Measurements from ENCODE around the gene TNS2.
A peak's percentile ranks its signal among the peaks of the same experiment; 100 is the strongest.

TNS2 gene

GRCh38 chr12:53054112-53054878 lies 4.4 kb downstream of the TNS2 start:
- ChIA-PET POLR2A (interaction anchor here (0.6 to 4.1 kb wide), 5 partner anchors 9 to 48 kb away, joined by 3 to 19 read pairs (median 5); partner anchors contain the start of genes EIF4B and SPRYD3), CTCF (interaction anchor here (0.9 to 6.9 kb wide), 12 partner anchors 7 to 170 kb away, joined by 3 to 143 read pairs (median 6); partner anchors contain the start of gene IGFBP6)
- TF ChIP-seq CTCF (IDR thresholded peaks at IDR 0.05; ENCODE audit: insufficient read depth, low read length, missing control alignments): no peak
- H3K4me3 ChIP-seq (ENCODE audit: low read depth, low read length): peak overlapping the region; percentile 49
- no peak for DNase-seq (ENCODE audit: low read depth, low spot score)

GRCh38 chr12:53055471-53056266 lies 5.8 kb downstream of the TNS2 start:
- no peak overlapping the region for H3K4me3 ChIP-seq (ENCODE audit: low read depth, low read length)
- no peak for DNase-seq (ENCODE audit: low read depth, low spot score)
- no peak for TF ChIP-seq CTCF (IDR thresholded peaks at IDR 0.05; ENCODE audit: insufficient read depth, low read length, missing control alignments)
- ChIA-PET CTCF (interaction anchor here (3.2 to 6.9 kb wide), 3 partner anchors 10 to 103 kb away, joined by 14 to 143 read pairs (median 24); partner anchors contain the start of gene IGFBP6), POLR2A (interaction anchor here (0.6 to 4.1 kb wide), 4 partner anchors 10 to 1180 kb away, joined by 3 to 19 read pairs (median 5); partner anchors contain the start of gene SPRYD3)

GRCh38 chr12:53056296-53056695 lies 6.4 kb downstream of the TNS2 start:
- DNase-seq (ENCODE audit: low read depth, low spot score): no peak
- POLR2A ChIA-PET: interaction anchor here (0.8 to 4.1 kb wide), 4 partner anchors 8 to 23 kb away, joined by 4 to 19 read pairs (median 6); partner anchors contain the start of gene SPRYD3
- CTCF ChIA-PET: interaction anchor here (1.6 to 6.9 kb wide), 4 partner anchors 9 to 103 kb away, joined by 4 to 143 read pairs (median 19); partner anchors contain the start of gene IGFBP6
- H3K4me3 ChIP-seq (ENCODE audit: low read depth, low read length): no peak overlapping the region
- TF ChIP-seq CTCF (IDR thresholded peaks at IDR 0.05; ENCODE audit: insufficient read depth, low read length, missing control alignments): no peak

- ChIA-PET CTCF (interaction anchor here (0.6 to 6.9 kb wide), 5 partner anchors 9 to 102 kb away, joined by 3 to 143 read pairs (median 4); no protein-coding TSS in a partner anchor), POLR2A (interaction anchor here (0.8 to 2.5 kb wide), 3 partner anchors 9 to 22 kb away, joined by 4 to 7 read pairs (median 4); partner anchors contain the start of gene SPRYD3)
- no peak for TF ChIP-seq CTCF (IDR thresholded peaks at IDR 0.05; ENCODE audit: insufficient read depth, low read length, missing control alignments)
- no peak overlapping the region for H3K4me3 ChIP-seq (ENCODE audit: low read depth, low read length)
- no peak for DNase-seq (ENCODE audit: low read depth, low spot score)
Measured at GRCh38 chr12:53056901-53057300, 7.0 kb downstream of the TNS2 start.

GRCh38 chr12:53057816-53058500 lies 8.1 kb downstream of the TNS2 start:
- ChIA-PET POLR2A (interaction anchor here (0.6 to 2.5 kb wide), 3 partner anchors 8 to 21 kb away, joined by 4 to 7 read pairs (median 7); partner anchors contain the start of gene SPRYD3), CTCF (interaction anchor here (1.1 to 6.9 kb wide), 3 partner anchors 8 to 42 kb away, joined by 4 to 143 read pairs (median 4); no protein-coding TSS in a partner anchor)
- no peak for DNase-seq (ENCODE audit: low read depth, low spot score)
- TF ChIP-seq CTCF (IDR thresholded peaks at IDR 0.05; ENCODE audit: insufficient read depth, low read length, missing control alignments): no peak
- H3K4me3 ChIP-seq (ENCODE audit: low read depth, low read length): no peak overlapping the region

All from AG04449 (cell line).